Neural progenitor cell (in vitro differentiated cells): ENCODE data around the gene SLC6A18.

Experiments
- EZH2 ChIP-seq: fragments of 200-600 bp; sonication (generic); IDR thresholded peaks from 2 replicates; pipeline ENCODE4 v1.6.1; 2017; ENCODE audit warnings: antibody characterized with exemption, mild to moderate bottlenecking, moderate library complexity
- EZH2phosphoT487 ChIP-seq: fragments of 200-600 bp; sonication (generic); IDR thresholded peaks from 2 replicates; pipeline ENCODE4 v1.6.1; 2017; ENCODE audit warnings: antibody characterized with exemption
- TF ChIP-seq, protein P1 (sequence below): fragments of 200-600 bp; sonication (generic); IDR thresholded peaks from 2 replicates; pipeline ENCODE4 v1.5.1; 2017; ENCODE audit warnings: antibody characterized with exemption, mild to moderate bottlenecking

DNA sequence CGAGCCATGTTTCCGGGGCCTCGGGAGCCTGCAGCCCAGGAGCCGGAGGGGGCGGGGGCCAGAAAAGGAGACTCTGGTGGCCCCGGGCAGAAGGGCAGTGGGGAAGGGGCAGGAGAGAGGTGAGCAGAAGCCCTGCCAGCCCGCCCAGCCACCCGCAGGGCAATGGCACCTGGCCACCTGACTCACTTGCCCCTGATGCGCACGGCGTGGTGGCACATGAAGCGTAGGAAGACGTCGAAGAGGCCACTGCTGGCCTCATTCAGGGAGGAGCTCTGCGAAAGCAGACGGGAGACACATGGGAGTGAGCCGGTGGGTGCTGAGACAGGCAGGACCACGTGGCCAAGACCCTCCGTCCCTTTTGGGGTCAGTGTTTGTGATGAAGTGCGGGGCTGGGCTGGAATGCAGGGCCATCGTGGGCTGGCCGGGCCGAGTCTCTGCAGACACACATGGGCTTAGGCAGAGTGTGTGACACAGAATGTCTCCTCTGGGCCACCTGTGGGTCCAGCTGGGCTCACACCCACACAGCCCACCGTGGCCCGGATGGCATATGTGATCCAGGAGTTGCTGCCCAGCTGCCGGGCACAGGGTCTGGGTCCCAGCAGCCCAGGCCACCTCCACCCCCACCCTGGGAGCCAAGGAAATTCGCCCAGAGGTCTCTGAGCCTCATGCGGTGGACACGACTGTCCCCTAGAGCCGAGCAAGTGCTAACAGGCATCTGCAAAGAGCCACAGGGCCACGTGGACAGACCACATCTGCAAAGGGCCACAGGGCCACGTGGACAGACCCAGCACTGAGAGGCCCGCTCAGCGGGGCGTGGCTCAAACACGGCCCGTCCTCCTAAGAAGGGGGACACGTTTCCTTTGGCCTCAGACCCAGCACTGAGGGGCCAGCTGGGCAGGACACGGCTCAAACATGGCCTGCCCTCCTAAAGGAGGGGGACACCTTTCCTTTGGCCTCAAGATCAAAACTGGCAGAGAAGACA is 46.0 kb downstream of the SLC6A18 start:
- TF ChIP-seq, protein P1, sequence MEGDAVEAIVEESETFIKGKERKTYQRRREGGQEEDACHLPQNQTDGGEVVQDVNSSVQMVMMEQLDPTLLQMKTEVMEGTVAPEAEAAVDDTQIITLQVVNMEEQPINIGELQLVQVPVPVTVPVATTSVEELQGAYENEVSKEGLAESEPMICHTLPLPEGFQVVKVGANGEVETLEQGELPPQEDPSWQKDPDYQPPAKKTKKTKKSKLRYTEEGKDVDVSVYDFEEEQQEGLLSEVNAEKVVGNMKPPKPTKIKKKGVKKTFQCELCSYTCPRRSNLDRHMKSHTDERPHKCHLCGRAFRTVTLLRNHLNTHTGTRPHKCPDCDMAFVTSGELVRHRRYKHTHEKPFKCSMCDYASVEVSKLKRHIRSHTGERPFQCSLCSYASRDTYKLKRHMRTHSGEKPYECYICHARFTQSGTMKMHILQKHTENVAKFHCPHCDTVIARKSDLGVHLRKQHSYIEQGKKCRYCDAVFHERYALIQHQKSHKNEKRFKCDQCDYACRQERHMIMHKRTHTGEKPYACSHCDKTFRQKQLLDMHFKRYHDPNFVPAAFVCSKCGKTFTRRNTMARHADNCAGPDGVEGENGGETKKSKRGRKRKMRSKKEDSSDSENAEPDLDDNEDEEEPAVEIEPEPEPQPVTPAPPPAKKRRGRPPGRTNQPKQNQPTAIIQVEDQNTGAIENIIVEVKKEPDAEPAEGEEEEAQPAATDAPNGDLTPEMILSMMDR = no peak
- no peak for TF ChIP-seq EZH2
- no peak for TF ChIP-seq EZH2phosphoT487
